Trophoblast cell (in vitro differentiated cells and primary cell): ENCODE measurements around the gene KRTAP5-4.
A peak's percentile ranks its signal among the peaks of the same experiment; 100 is the strongest.

Experiments
- DNase-seq, 2 donors: peaks; one replicate each; pipeline ENCODE4 v3.0.0-alpha.2; 2016
- H2AFZ ChIP-seq: 2 replicates; pipeline ENCODE4 v1.6.1; 2013; ENCODE audit warnings: low read length, moderate library complexity, mild to moderate bottlenecking; ENCODE audit not compliant: insufficient read depth, poor library complexity
- H2AK5ac ChIP-seq: 2 replicates; pipeline ENCODE4 v1.6.1; 2013; ENCODE audit warnings: mild to moderate bottlenecking, low read length
- H2BK120ac ChIP-seq: 2 replicates; pipeline ENCODE4 v1.6.1; 2013; ENCODE audit warnings: low read length, mild to moderate bottlenecking, moderate library complexity; ENCODE audit not compliant: insufficient read depth, poor library complexity
- H2BK12ac ChIP-seq: 2 replicates; pipeline ENCODE4 v1.6.1; 2013; ENCODE audit warnings: mild to moderate bottlenecking, low read length, moderate library complexity
- H2BK5ac ChIP-seq: 2 replicates; pipeline ENCODE4 v1.6.1; 2013; ENCODE audit warnings: low read length, low read depth, moderate library complexity, mild to moderate bottlenecking; ENCODE audit not compliant: poor library complexity
- H3K14ac ChIP-seq: 2 replicates; pipeline ENCODE4 v1.6.1; 2013; ENCODE audit warnings: mild to moderate bottlenecking, low read length
- H3K18ac ChIP-seq: 2 replicates; pipeline ENCODE4 v1.6.1; 2013; ENCODE audit warnings: mild to moderate bottlenecking, low read length
- H3K23ac ChIP-seq: 2 replicates; pipeline ENCODE4 v1.6.1; 2013; ENCODE audit warnings: low read length
- H3K27ac ChIP-seq: 2 replicates; pipeline ENCODE4 v1.5.1; 2013; ENCODE audit warnings: low read depth, mild to moderate bottlenecking, inconsistent platforms, low read length, moderate library complexity
- H3K27me3 ChIP-seq: 2 replicates; pipeline ENCODE4 v1.6.1; 2013; ENCODE audit warnings: inconsistent platforms, mild to moderate bottlenecking, low read length, moderate library complexity; ENCODE audit not compliant: insufficient read depth
- H3K36me3 ChIP-seq, 2 experiments: 1 replicate in 1 of 2; 2 replicates in 1 of 2; pipeline ENCODE4 v1.6.1; 2013; ENCODE audit warnings: low read length in 2 of 2, mild to moderate bottlenecking in 2 of 2, moderate library complexity in 1 of 2; ENCODE audit not compliant: insufficient read depth in 2 of 2, control insufficient read depth in 1 of 2
- H3K4ac ChIP-seq: 2 replicates; pipeline ENCODE4 v1.6.1; 2013; ENCODE audit warnings: low read depth, mild to moderate bottlenecking, low read length, moderate library complexity
- H3K4me1 ChIP-seq, 2 experiments: 1 replicate in 1 of 2; 2 replicates in 1 of 2; pipeline ENCODE4 v1.6.1; 2013; ENCODE audit warnings: low read length in 2 of 2, mild to moderate bottlenecking in 2 of 2, moderate library complexity in 1 of 2; ENCODE audit not compliant: insufficient read depth in 2 of 2, control insufficient read depth in 1 of 2
- H3K4me2 ChIP-seq: 2 replicates; pipeline ENCODE4 v1.6.1; 2013; ENCODE audit warnings: inconsistent platforms, mild to moderate bottlenecking, low read length, moderate library complexity
- H3K4me3 ChIP-seq: 2 replicates; pipeline ENCODE4 v1.5.1; 2013; ENCODE audit warnings: mild to moderate bottlenecking, low read depth, low read length, inconsistent platforms
- H3K79me1 ChIP-seq: one replicate; pipeline ENCODE4 v1.6.1; 2013; ENCODE audit warnings: low read length
- H3K79me2 ChIP-seq: 2 replicates; pipeline ENCODE4 v1.6.1; 2013; ENCODE audit warnings: low read length, mild to moderate bottlenecking; ENCODE audit not compliant: control insufficient read depth, insufficient read depth, poor library complexity
- H3K9ac ChIP-seq: 2 replicates; pipeline ENCODE4 v1.6.1; 2013; ENCODE audit warnings: mild to moderate bottlenecking, low read length
- H3K9me3 ChIP-seq: 2 replicates; pipeline ENCODE4 v1.6.1; 2013; ENCODE audit warnings: low read depth, mild to moderate bottlenecking, control low read depth, inconsistent platforms, low read length; ENCODE audit not compliant: insufficient read depth
- H4K12ac ChIP-seq: 2 replicates; pipeline ENCODE4 v1.6.1; 2013; ENCODE audit warnings: low read depth, mild to moderate bottlenecking, low read length, moderate library complexity
- H4K8ac ChIP-seq: 2 replicates; pipeline ENCODE4 v1.6.1; 2013; ENCODE audit warnings: low read depth, mild to moderate bottlenecking, low read length, moderate library complexity
- H4K91ac ChIP-seq: one replicate; pipeline ENCODE4 v1.6.1; 2013; ENCODE audit warnings: low read depth, mild to moderate bottlenecking, low read length, moderate library complexity
- WGBS: extraction: QIAGEN DNeasy Blood & Tissue Kit; methylation state at CpG from one replicate; pipeline ENCODE4 v1.1.7; 2013; ENCODE audit warnings: missing lambda C conversion rate; ENCODE audit not compliant: insufficient read length, insufficient coverage; ENCODE audit errors: extremely low coverage; 5-methylcytosine and 5-hydroxymethylcytosine counted together

Gene KRTAP5-4

GRCh38 chr11:1654388-1655167, 32.6 kb upstream of the KRTAP5-4 start:
- Histone ChIP-seq H3K14ac (no peak overlapping the region), H3K9ac (no peak overlapping the region), H2BK5ac (no peak overlapping the region), H4K91ac (no peak overlapping the region), H3K4ac (no peak overlapping the region), H4K12ac (no peak overlapping the region), H2BK12ac (no peak overlapping the region), H3K79me1 (no peaks in the 10 kb centered on the region), H2AFZ (no peak overlapping the region), H3K79me2 (no peaks in the 10 kb centered on the region), H3K27me3 (no peaks in the 10 kb centered on the region), H3K4me2 (no peak overlapping the region), H3K4me1 (no peaks in the 10 kb centered on the region), H3K18ac (no peak overlapping the region), H3K27ac (no peak overlapping the region), H3K4me3 (no peak overlapping the region), H4K8ac (no peak overlapping the region), H2BK120ac (no peak overlapping the region), H3K9me3 (peaks cover 1% of the 10 kb centered on the region), H3K36me3 (no peaks in the 10 kb centered on the region), H3K23ac (no peak overlapping the region), H2AK5ac (no peak overlapping the region)
- no peak for DNase-seq
- WGBS, result no CpG with 5 or more reads among the region's 21 CpGs

GRCh38 chr11:1653541-1654387, 31.8 kb upstream of the KRTAP5-4 start:
- H3K79me2 ChIP-seq, result no peaks in the 10 kb centered on the region
- H4K8ac ChIP-seq, result no peak overlapping the region
- no peak overlapping the region for H2AK5ac ChIP-seq
- H3K4me3 ChIP-seq, result no peak overlapping the region
- no peak overlapping the region for H4K12ac ChIP-seq
- no peak overlapping the region for H3K27ac ChIP-seq
- H3K14ac ChIP-seq, result no peak overlapping the region
- H2AFZ ChIP-seq, result no peak overlapping the region
- peaks cover 1% of the 10 kb centered on the region for H3K9me3 ChIP-seq
- H3K4ac ChIP-seq, result no peak overlapping the region
- H3K27me3 ChIP-seq, result no peaks in the 10 kb centered on the region
- no peak overlapping the region for H3K23ac ChIP-seq
- no peak overlapping the region for H2BK120ac ChIP-seq
- no peak overlapping the region for H3K9ac ChIP-seq
- no peaks in the 10 kb centered on the region for H3K79me1 ChIP-seq
- H2BK5ac ChIP-seq, result no peak overlapping the region
- no peaks in the 10 kb centered on the region for H3K36me3 ChIP-seq
- WGBS, result 100% methylated on average over 1 of the region's 14 CpGs
- no peak overlapping the region for H2BK12ac ChIP-seq
- no peak overlapping the region for H4K91ac ChIP-seq
- H3K18ac ChIP-seq, result no peak overlapping the region
- H3K4me2 ChIP-seq, result no peak overlapping the region
- DNase-seq, result no peak
- no peaks in the 10 kb centered on the region for H3K4me1 ChIP-seq

DNA sequence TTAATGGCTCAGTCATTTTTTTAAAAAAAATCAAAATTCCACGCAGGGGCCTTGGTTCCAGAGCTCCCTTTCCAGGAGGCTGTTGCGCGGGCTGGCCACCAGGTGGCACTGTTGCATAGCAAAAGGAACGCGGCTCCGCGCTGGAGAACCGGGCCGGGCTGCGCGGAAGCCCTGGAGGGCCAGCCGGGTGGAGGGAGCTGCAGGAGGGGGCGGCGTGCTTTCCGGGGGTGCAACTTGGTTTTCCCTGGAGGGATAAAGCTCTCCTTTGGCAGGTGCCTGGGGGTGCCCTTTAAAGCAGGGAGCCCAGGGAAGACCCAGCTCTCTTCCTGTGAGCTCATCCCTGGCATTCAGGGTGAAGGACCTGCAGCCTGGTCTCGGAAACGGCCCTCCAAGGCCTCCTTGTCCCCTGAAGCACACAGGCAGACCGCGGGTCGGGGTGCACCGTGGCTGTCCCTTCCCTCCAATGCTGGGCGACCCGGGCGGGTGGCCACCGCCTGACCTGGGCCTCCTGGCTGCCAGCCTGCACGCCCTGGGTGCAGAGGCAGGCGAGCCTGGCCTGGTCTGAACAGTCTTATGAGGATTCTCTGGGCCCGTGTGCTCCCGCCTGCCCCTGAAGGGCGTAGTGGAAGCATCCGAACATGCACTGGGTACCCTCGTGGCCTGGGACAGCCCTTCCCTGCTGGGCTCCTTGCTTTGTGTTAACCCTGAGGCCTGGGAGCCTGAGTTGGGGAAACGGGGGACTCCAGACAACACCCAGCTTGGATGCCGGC, 31.0 kb upstream of the KRTAP5-4 start:
- H3K9ac ChIP-seq, result no peak overlapping the region
- H3K36me3 ChIP-seq, result no peaks in the 10 kb centered on the region
- DNase-seq, result peak; percentile 53 to 84
- H3K4me1 ChIP-seq, result no peaks in the 10 kb centered on the region
- no peaks in the 10 kb centered on the region for H3K79me2 ChIP-seq
- H2BK120ac ChIP-seq, result no peak overlapping the region
- WGBS, result no CpG with 5 or more reads among the region's 34 CpGs
- H3K27me3 ChIP-seq, result no peaks in the 10 kb centered on the region
- H3K9me3 ChIP-seq, result peaks cover 1% of the 10 kb centered on the region
- no peak overlapping the region for H3K18ac ChIP-seq
- no peak overlapping the region for H2AK5ac ChIP-seq
- H3K4me2 ChIP-seq, result no peak overlapping the region
- H4K8ac ChIP-seq, result no peak overlapping the region
- H2BK5ac ChIP-seq, result no peak overlapping the region
- H3K4ac ChIP-seq, result no peak overlapping the region
- no peak overlapping the region for H3K23ac ChIP-seq
- H3K27ac ChIP-seq, result no peak overlapping the region
- no peak overlapping the region for H4K91ac ChIP-seq
- no peak overlapping the region for H3K4me3 ChIP-seq
- no peaks in the 10 kb centered on the region for H3K79me1 ChIP-seq
- H4K12ac ChIP-seq, result no peak overlapping the region
- no peak overlapping the region for H2AFZ ChIP-seq
- H2BK12ac ChIP-seq, result no peak overlapping the region
- no peak overlapping the region for H3K14ac ChIP-seq

DNA sequence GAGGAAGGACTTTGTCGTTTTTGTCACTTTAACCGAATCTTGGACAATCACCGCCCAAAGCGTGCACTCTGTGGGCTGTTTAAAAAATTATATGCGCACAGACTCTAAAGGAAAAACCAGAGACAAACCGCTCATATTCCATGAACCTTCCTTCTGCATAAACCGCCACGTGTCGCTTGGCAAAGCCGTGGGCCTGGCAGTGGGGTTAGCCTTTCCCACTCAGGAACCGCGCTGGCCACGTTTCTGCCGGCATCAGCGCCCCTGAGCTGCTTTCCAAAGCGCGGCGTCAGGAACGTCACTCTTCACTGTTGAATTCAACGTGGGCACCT, 30.5 kb upstream of the KRTAP5-4 start:
- H3K23ac ChIP-seq, result no peak overlapping the region
- no peak overlapping the region for H2BK5ac ChIP-seq
- H3K14ac ChIP-seq, result no peak overlapping the region
- H3K79me1 ChIP-seq, result no peaks in the 10 kb centered on the region
- H4K8ac ChIP-seq, result no peak overlapping the region
- H2BK12ac ChIP-seq, result no peak overlapping the region
- H3K36me3 ChIP-seq, result no peaks in the 10 kb centered on the region
- no peak overlapping the region for H4K12ac ChIP-seq
- DNase-seq, result no peak
- no peaks in the 10 kb centered on the region for H3K79me2 ChIP-seq
- H3K27me3 ChIP-seq, result no peaks in the 10 kb centered on the region
- no peak overlapping the region for H4K91ac ChIP-seq
- no peak overlapping the region for H3K18ac ChIP-seq
- H3K4me3 ChIP-seq, result no peak overlapping the region
- no peak overlapping the region for H3K27ac ChIP-seq
- no peak overlapping the region for H3K4me2 ChIP-seq
- no CpG with 5 or more reads among the region's 20 CpGs for WGBS
- H2AFZ ChIP-seq, result no peak overlapping the region
- no peak overlapping the region for H2BK120ac ChIP-seq
- H2AK5ac ChIP-seq, result no peak overlapping the region
- peaks cover 1% of the 10 kb centered on the region for H3K9me3 ChIP-seq
- H3K4ac ChIP-seq, result no peak overlapping the region
- H3K9ac ChIP-seq, result no peak overlapping the region
- H3K4me1 ChIP-seq, result no peaks in the 10 kb centered on the region
